B cell (primary cell): ENCODE measurements around the gene BEAN1. TPM values are rescaled to one million over a fixed set of nuclear protein-coding genes. Genes with fewer than 3 reads are reported as not detected.

Experiments used
- ATAC-seq: fragments of 200-7000 bp; cut with Tn5 transposase; one replicate; pipeline ENCODE4 v1.10.0; 2021; ENCODE audit warnings: low read depth, mild to moderate bottlenecking, moderate number of reproducible peaks, moderate library complexity
- CTCF ChIA-PET: fragments of 350-600 bp; sonication (Branson Sonifier 250); formaldehyde crosslinking; loops from one replicate; lab custom pipeline; 2021; ENCODE audit warnings: antibody characterized with exemption, inconsistent platforms; lab: Charles Lee
- POLR2A ChIA-PET: fragments of 350-600 bp; sonication (Branson Sonifier 250); formaldehyde crosslinking; loops from one replicate; lab custom pipeline; 2021; ENCODE audit warnings: antibody characterized with exemption; lab: Charles Lee
- DNase-seq: peaks from one replicate; pipeline ENCODE4 v3.0.0; 2013
- H2AFZ ChIP-seq: 2 replicates; pipeline ENCODE4 v1.6.1; 2012; ENCODE audit warnings: mild to moderate bottlenecking, low read depth, low read length; ENCODE audit not compliant: insufficient read depth, poor library complexity, severe bottlenecking
- H3K27ac ChIP-seq, 2 donors: 1 replicate in 1 of 2; 2 replicates in 1 of 2; pipeline ENCODE4 v1.5.1; 2012 to 2013; ENCODE audit warnings: low read length in 2 of 2, mild to moderate bottlenecking in 2 of 2, moderate library complexity in 1 of 2
- H3K27me3 ChIP-seq, 4 experiments: fragments of 200-600 bp in 1 of 4; sonication (generic) in 1 of 4; replicated peaks in 1 of 4; 1 replicate in 2 of 4; 2 replicates in 2 of 4; pipeline versions ENCODE4 v1.6.1 to v1.7.0; 2013 to 2016; ENCODE audit warnings: low read length in 3 of 4, mild to moderate bottlenecking in 2 of 4, mixed read lengths in 1 of 4, moderate library complexity in 1 of 4; ENCODE audit not compliant: insufficient read depth in 4 of 4, control insufficient read depth in 3 of 4; ENCODE audit errors: control extremely low read depth in 1 of 4
- H3K36me3 ChIP-seq, 2 experiments: replicated peaks in 1 of 2; 1 replicate in 1 of 2; 2 replicates in 1 of 2; pipeline versions ENCODE4 v1.6.1 to v1.7.1; 2013; ENCODE audit warnings: low read length in 1 of 2; ENCODE audit not compliant: insufficient read depth in 2 of 2, control insufficient read depth in 1 of 2; ENCODE audit errors: control extremely low read depth in 1 of 2, extremely low read depth in 1 of 2
- H3K4me1 ChIP-seq, 2 donors: fragments of 200-600 bp in 1 of 2; sonication (generic) in 1 of 2; 1 replicate in 1 of 2; 2 replicates in 1 of 2; pipeline versions ENCODE4 v1.5.1 to v1.6.1; 2013 to 2017; ENCODE audit warnings: low read length in 2 of 2; ENCODE audit not compliant: control insufficient read depth in 2 of 2, insufficient read depth in 2 of 2
- H3K4me2 ChIP-seq: replicated peaks from 2 replicates; pipeline ENCODE3; 2012; ENCODE audit warnings: mild to moderate bottlenecking, low read depth, low read length; ENCODE audit not compliant: poor library complexity, severe bottlenecking
- H3K4me3 ChIP-seq, 5 experiments: fragments of 200-600 bp in 1 of 5; sonication (generic) in 1 of 5; 1 replicate in 3 of 5; 2 replicates in 2 of 5; pipeline versions ENCODE4 v1.5.1 to v1.7.0; 2011 to 2016; ENCODE audit warnings: low read length in 4 of 5, mild to moderate bottlenecking in 4 of 5, low read depth in 2 of 5, control low read depth in 1 of 5, moderate library complexity in 1 of 5; ENCODE audit not compliant: insufficient read depth in 1 of 5; ENCODE audit errors: control extremely low read depth in 1 of 5, extremely low read depth in 1 of 5
- H3K79me2 ChIP-seq: fragments of 200-600 bp; sonication (generic); one replicate; pipeline ENCODE4 v1.6.0; 2016; ENCODE audit warnings: low read length; ENCODE audit not compliant: control insufficient read depth, insufficient read depth
- H3K9ac ChIP-seq: fragments of 200-600 bp; sonication (generic); 2 replicates; pipeline ENCODE4 v1.6.1; 2017; ENCODE audit warnings: mild to moderate bottlenecking, low read length, moderate library complexity
- H3K9me3 ChIP-seq, 3 donors: one replicate each; pipeline versions ENCODE4 v1.6.1 to v1.7.1; 2013; ENCODE audit warnings: low read length in 2 of 3; ENCODE audit not compliant: control insufficient read depth in 2 of 3, insufficient read depth in 1 of 3; ENCODE audit errors: control extremely low read depth in 1 of 3
- H4K20me1 ChIP-seq: 2 replicates; pipeline ENCODE4 v1.6.0; 2012; ENCODE audit warnings: mild to moderate bottlenecking, low read length; ENCODE audit not compliant: insufficient read depth, control insufficient read depth, poor library complexity, severe bottlenecking
- H3K27ac Mint-ChIP-seq: one replicate; pipeline ENCODE4 v1.8.0; 2021; ENCODE audit warnings: mixed read lengths
- H3K27me3 Mint-ChIP-seq: one replicate; pipeline ENCODE4 v1.8.0; 2021; ENCODE audit warnings: mixed read lengths
- H3K4me1 Mint-ChIP-seq: one replicate; pipeline ENCODE4 v1.8.0; 2021; ENCODE audit warnings: mixed read lengths
- H3K4me3 Mint-ChIP-seq: one replicate; pipeline ENCODE4 v1.8.0; 2021; ENCODE audit warnings: mixed read lengths
- H3K9me3 Mint-ChIP-seq: one replicate; pipeline ENCODE4 v1.8.0; 2022; ENCODE audit warnings: mixed read lengths; ENCODE audit not compliant: insufficient read depth
- EZH2 ChIP-seq: IDR thresholded peaks from 2 replicates; pipeline ENCODE4 v1.6.1; 2012; ENCODE audit warnings: borderline replicate concordance, low read depth, mild to moderate bottlenecking, moderate library complexity, low read length; ENCODE audit not compliant: insufficient read depth, poor library complexity, severe bottlenecking
- WGBS: methylation state at CpG from one replicate; pipeline ENCODE4 v1.1.5; 2013; ENCODE audit warnings: missing lambda C conversion rate; ENCODE audit not compliant: insufficient coverage; 5-methylcytosine and 5-hydroxymethylcytosine counted together
- intact Hi-C: fragments of 100-400 bp; cut with micrococcal nuclease; formaldehyde crosslinking; loops from one replicate; pipeline ENCODE4 v1.10.0; 2022
- polyA plus RNA-seq: library from polyadenylated mRNA; depleted of rRNA; stranded (reverse); fragments of >200 nt; gene quantifications from 2 replicates; pipeline ENCODE4 v1.2.3, GENCODE V29; 2012
- total RNA-seq, 2 donors: library from RNA; stranded (reverse); fragments of 120-200 nt in 1 of 2; gene quantifications; 1 replicate in 1 of 2; 2 replicates in 1 of 2; pipeline versions ENCODE4 v1.2.3 to v1.2.4, GENCODE V29; 2013 to 2022
- TF ChIP-seq, protein P1 (sequence below): fragments of 200-600 bp; IDR thresholded peaks from one replicate; pipeline ENCODE4 v1.8.0; 2022; ENCODE audit warnings: antibody characterized with exemption, mild to moderate bottlenecking

Gene BEAN1
- total and polyA plus RNA-seq, 2 donors (not counting 1 experiment from before 2014, with no cell fraction given) = not detected

DNA sequence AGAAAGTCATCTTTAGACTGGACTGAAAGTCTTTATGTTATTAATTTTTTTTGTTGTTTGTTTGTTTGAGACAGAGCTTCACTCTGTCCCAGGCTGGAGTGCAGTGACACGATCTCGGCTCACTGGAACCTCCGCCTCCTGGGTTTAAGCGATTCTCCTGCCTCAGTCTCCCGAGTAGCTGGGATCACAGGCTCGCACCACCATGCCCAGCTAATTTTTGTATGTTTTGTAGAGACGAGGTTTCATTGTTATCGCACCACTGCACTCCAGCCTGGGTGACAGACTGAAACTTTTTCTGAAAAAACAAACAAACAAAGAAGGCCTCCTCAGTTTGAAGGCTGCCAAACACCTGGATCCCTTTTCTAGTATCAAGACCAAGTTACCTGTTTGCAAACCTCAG is 4.7 kb downstream of the BEAN1 start:
- no peaks in the 10 kb centered on the region for H3K9me3 Mint-ChIP-seq
- Histone ChIP-seq H3K36me3 (no peaks in the 10 kb centered on the region), H3K4me1 (peaks cover 10 to 11% of the 10 kb centered on the region in 2 donors), H4K20me1 (no peaks in the 10 kb centered on the region), H3K9ac (no peak overlapping the region), H3K9me3 (peaks cover 0 to 4% (median 0%) of the 10 kb centered on the region in 3 donors), H3K4me2 (no peak overlapping the region), H3K27ac (no peak overlapping the region), H3K4me3 (no peak overlapping the region), H3K27me3 (peaks cover 0 to 44% (median 21%) of the 10 kb centered on the region in 4 experiments), H2AFZ (no peak overlapping the region), H3K79me2 (no peaks in the 10 kb centered on the region)
- H3K4me1 Mint-ChIP-seq = peaks cover 5% of the 10 kb centered on the region
- intact Hi-C loops = no loop called here
- DNase-seq (no peak), ATAC-seq (no peak)
- TF ChIP-seq, protein P1, sequence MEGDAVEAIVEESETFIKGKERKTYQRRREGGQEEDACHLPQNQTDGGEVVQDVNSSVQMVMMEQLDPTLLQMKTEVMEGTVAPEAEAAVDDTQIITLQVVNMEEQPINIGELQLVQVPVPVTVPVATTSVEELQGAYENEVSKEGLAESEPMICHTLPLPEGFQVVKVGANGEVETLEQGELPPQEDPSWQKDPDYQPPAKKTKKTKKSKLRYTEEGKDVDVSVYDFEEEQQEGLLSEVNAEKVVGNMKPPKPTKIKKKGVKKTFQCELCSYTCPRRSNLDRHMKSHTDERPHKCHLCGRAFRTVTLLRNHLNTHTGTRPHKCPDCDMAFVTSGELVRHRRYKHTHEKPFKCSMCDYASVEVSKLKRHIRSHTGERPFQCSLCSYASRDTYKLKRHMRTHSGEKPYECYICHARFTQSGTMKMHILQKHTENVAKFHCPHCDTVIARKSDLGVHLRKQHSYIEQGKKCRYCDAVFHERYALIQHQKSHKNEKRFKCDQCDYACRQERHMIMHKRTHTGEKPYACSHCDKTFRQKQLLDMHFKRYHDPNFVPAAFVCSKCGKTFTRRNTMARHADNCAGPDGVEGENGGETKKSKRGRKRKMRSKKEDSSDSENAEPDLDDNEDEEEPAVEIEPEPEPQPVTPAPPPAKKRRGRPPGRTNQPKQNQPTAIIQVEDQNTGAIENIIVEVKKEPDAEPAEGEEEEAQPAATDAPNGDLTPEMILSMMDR = no peak
- no peak for TF ChIP-seq EZH2
- H3K27me3 Mint-ChIP-seq = peaks cover 43% of the 10 kb centered on the region
- ChIA-PET POLR2A (no interaction called here), CTCF (interaction anchor here (1.0 kb wide), 1 partner anchor 25 kb away, joined by 3 read pairs; no protein-coding TSS in a partner anchor)
- 96% methylated on average over 4 of the region's 8 CpGs for whole genome bisulfite sequencing
- no peak overlapping the region for H3K27ac Mint-ChIP-seq
- no peak overlapping the region for H3K4me3 Mint-ChIP-seq

DNA sequence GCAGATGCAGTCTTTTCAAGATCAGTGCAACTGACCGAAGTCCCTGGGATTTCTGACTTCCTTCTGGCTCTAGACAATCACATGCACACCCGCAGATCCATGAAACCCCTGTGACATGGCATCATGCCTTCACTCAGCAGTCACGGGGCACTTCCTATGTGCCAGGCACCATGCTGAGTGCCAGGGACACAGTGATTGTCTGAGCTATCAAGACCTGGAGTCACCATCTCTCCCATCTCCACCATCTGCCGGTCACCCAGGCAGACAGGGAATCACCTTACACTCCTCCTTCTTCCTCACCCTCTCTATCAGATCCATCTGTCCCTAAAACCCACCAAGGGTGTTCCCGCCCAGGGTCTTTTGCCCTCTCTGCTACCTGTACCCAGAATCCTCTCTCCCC is 5.3 kb downstream of the BEAN1 start:
- no peak for ATAC-seq
- peaks cover 5% of the 10 kb centered on the region for H3K4me1 Mint-ChIP-seq
- intact Hi-C loops = no loop called here
- no peak overlapping the region for H3K4me2 ChIP-seq
- peaks cover 0 to 44% (median 21%) of the 10 kb centered on the region in 4 experiments for H3K27me3 ChIP-seq
- H3K27ac ChIP-seq = no peak overlapping the region
- ChIA-PET CTCF (interaction anchor here (0.5 to 1.0 kb wide), 2 partner anchors 26 to 439 kb away, joined by 3 read pairs; no protein-coding TSS in a partner anchor), POLR2A (no interaction called here)
- H3K4me1 ChIP-seq = peaks cover 10% of the 10 kb centered on the region in 2 donors
- TF ChIP-seq, protein P1 = no peak
- TF ChIP-seq EZH2 = no peak
- peaks cover 0 to 4% (median 0%) of the 10 kb centered on the region in 3 donors for H3K9me3 ChIP-seq
- peaks cover 46% of the 10 kb centered on the region for H3K27me3 Mint-ChIP-seq
- H2AFZ ChIP-seq = no peak overlapping the region
- no peak overlapping the region for H3K4me3 Mint-ChIP-seq
- H3K27ac Mint-ChIP-seq = no peak overlapping the region
- 89% methylated on average over 5 of the region's 5 CpGs for WGBS
- no peak overlapping the region for H3K9ac ChIP-seq
- H3K9me3 Mint-ChIP-seq = no peaks in the 10 kb centered on the region
- no peak for DNase-seq
- H3K79me2 ChIP-seq = no peaks in the 10 kb centered on the region
- no peaks in the 10 kb centered on the region for H3K36me3 ChIP-seq
- no peaks in the 10 kb centered on the region for H4K20me1 ChIP-seq
- H3K4me3 ChIP-seq = no peak overlapping the region
